DOHH2 (cell line): ENCODE results near the gene TMTC1.

Experiments used
- EZH2phosphoT487 ChIP-seq: fragments of 200-600 bp; sonication (generic); IDR thresholded peaks from 2 replicates; pipeline ENCODE4 v1.6.1; 2017; ENCODE audit warnings: borderline replicate concordance, mild to moderate bottlenecking, antibody characterized with exemption, low read length, moderate library complexity, mixed read lengths
- TF ChIP-seq, protein P1 (sequence below): fragments of 200-600 bp; sonication (generic); IDR thresholded peaks from one replicate; pipeline ENCODE4 v1.5.1; 2014; ENCODE audit warnings: antibody characterized with exemption, mild to moderate bottlenecking, low read depth, low read length; ENCODE audit not compliant: poor library complexity, severe bottlenecking

DNA sequence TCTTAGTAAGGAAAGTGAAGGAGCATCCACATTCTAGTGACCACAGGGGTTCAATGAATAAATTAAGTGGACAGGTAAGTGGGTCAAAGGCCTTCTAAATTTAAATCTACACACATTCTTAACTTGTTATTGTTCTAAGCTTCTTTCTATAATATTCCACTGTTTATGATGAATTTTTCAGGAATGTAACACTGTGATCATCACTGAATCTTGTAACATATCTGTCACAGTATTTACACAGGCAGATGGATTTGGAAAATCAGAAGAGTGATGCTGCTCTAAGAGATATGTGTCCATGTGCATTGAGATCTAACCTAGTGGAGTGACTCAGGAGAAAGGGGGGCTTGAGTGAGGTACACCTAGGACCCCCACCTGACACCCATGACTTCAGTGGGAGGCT, 170.8 kb downstream of the TMTC1 start:
- TF ChIP-seq, protein P1, sequence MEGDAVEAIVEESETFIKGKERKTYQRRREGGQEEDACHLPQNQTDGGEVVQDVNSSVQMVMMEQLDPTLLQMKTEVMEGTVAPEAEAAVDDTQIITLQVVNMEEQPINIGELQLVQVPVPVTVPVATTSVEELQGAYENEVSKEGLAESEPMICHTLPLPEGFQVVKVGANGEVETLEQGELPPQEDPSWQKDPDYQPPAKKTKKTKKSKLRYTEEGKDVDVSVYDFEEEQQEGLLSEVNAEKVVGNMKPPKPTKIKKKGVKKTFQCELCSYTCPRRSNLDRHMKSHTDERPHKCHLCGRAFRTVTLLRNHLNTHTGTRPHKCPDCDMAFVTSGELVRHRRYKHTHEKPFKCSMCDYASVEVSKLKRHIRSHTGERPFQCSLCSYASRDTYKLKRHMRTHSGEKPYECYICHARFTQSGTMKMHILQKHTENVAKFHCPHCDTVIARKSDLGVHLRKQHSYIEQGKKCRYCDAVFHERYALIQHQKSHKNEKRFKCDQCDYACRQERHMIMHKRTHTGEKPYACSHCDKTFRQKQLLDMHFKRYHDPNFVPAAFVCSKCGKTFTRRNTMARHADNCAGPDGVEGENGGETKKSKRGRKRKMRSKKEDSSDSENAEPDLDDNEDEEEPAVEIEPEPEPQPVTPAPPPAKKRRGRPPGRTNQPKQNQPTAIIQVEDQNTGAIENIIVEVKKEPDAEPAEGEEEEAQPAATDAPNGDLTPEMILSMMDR = no peak
- no peak for TF ChIP-seq EZH2phosphoT487
